ENCODE data around the gene TSEN34. TPM values are rescaled to one million over a fixed set of nuclear protein-coding genes. Genes with fewer than 3 reads are reported as not detected.
"Not testable (repeated sequence)": the region's sequence is repeated elsewhere in the genome, so short reads cannot be mapped to it uniquely, and the experiment has no call there.

Gene TSEN34
- polyA plus RNA-seq, 4 donors, result 36.2 to 67.5 (median 45.0) TPM

- no peak for DNase-seq (ENCODE audit: low read depth in 4 of 4, low spot score in 3 of 4)
These were observed 38.0 kb downstream of the TSEN34 start for GRCh38 chr19:54229146-54229545.

GRCh38 chr19:54230031-54230430 lies 38.9 kb downstream of the TSEN34 start:
- DNase-seq (ENCODE audit: low read depth in 4 of 4, low spot score in 3 of 4), result no peak

GRCh38 chr19:54231077-54231931 lies 40.2 kb downstream of the TSEN34 start:
- DNase-seq (ENCODE audit: low read depth in 4 of 4, low spot score in 3 of 4), result peak in 3 of 4 donors; percentile 36 to 58 (median 54)

GRCh38 chr19:54233941-54234340 lies 42.8 kb downstream of the TSEN34 start:
- DNase-seq (ENCODE audit: low read depth in 4 of 4, low spot score in 3 of 4), result no peak

- not testable (repeated sequence) for DNase-seq (ENCODE audit: low read depth in 4 of 4, low spot score in 3 of 4)
These were observed 48.6 kb downstream of the TSEN34 start for GRCh38 chr19:54239491-54240371.

- DNase-seq (ENCODE audit: low read depth in 4 of 4, low spot score in 3 of 4), result not testable (repeated sequence)
These were observed 49.5 kb downstream of the TSEN34 start for GRCh38 chr19:54240372-54241336.

- DNase-seq (ENCODE audit: low read depth in 4 of 4, low spot score in 3 of 4), result not testable (repeated sequence)
These were observed 51.1 kb downstream of the TSEN34 start for GRCh38 chr19:54242234-54242633.

GRCh38 chr19:54242646-54243045 lies 51.5 kb downstream of the TSEN34 start, which contains the start of gene LILRA6:
Gene LILRA6 (minus strand): TSS chr19:54242790.
- not testable (repeated sequence) for DNase-seq (ENCODE audit: low read depth in 4 of 4, low spot score in 3 of 4)

- DNase-seq (ENCODE audit: low read depth in 4 of 4, low spot score in 3 of 4), result not testable (repeated sequence)
These were observed 52.7 kb downstream of the TSEN34 start for GRCh38 chr19:54243809-54244208.

Other genes starting within 250 kb of the TSEN34 start
- under 1 TPM; 0.15 to 0.50 (median 0.24) TPM for gene CACNG8, start 228.4 kb upstream of the TSEN34 start, polyA plus RNA-seq (ENCODE audit: insufficient read length in 4 of 4)
- 1 to 10 TPM in 1 of 4 donors, under 1 TPM in 3; 0.42 to 1.3 (median 0.85) TPM for gene CACNG6, start 199.7 kb upstream of the TSEN34 start, polyA plus RNA-seq (ENCODE audit: insufficient read length in 4 of 4)
- under 1 TPM in 1 of 4 donors, not detected in 3; 0.22 TPM for gene VSTM1, start 127.4 kb upstream of the TSEN34 start, polyA plus RNA-seq (ENCODE audit: insufficient read length in 4 of 4)
- under 1 TPM in 1 of 4 donors, not detected in 3; 0.21 TPM for gene TARM1, start 109.9 kb upstream of the TSEN34 start, polyA plus RNA-seq (ENCODE audit: insufficient read length in 4 of 4)
- gene OSCAR, start 90.5 kb upstream of the TSEN34 start, polyA plus RNA-seq (ENCODE audit: insufficient read length in 4 of 4), result under 1 TPM; 0.14 to 0.50 (median 0.24) TPM
- 100 to 1,000 TPM in 2 of 4 donors, 10 to 100 TPM in 2; 84.0 to 157 (median 96.2) TPM for gene NDUFA3, start 88.5 kb upstream of the TSEN34 start, polyA plus RNA-seq (ENCODE audit: insufficient read length in 4 of 4)
- gene TFPT, start 75.7 kb upstream of the TSEN34 start, polyA plus RNA-seq (ENCODE audit: insufficient read length in 4 of 4), result 10 to 100 TPM; 11.2 to 20.8 (median 12.7) TPM
- gene PRPF31, start 75.6 kb upstream of the TSEN34 start, polyA plus RNA-seq (ENCODE audit: insufficient read length in 4 of 4), result 10 to 100 TPM; 50.8 to 72.9 (median 68.7) TPM
- 10 to 100 TPM; 58.9 to 75.7 (median 74.0) TPM for gene CNOT3, start 53.5 kb upstream of the TSEN34 start, polyA plus RNA-seq (ENCODE audit: insufficient read length in 4 of 4)
- 10 to 100 TPM in 1 of 4 donors, 1 to 10 TPM in 3; 7.6 to 10.1 (median 8.6) TPM for gene LENG1, start 31.6 kb upstream of the TSEN34 start, polyA plus RNA-seq (ENCODE audit: insufficient read length in 4 of 4)
- 10 to 100 TPM in 3 of 4 donors, 1 to 10 TPM in 1; 3.8 to 50.3 (median 32.4) TPM for gene TMC4, start 18.1 kb upstream of the TSEN34 start, polyA plus RNA-seq (ENCODE audit: insufficient read length in 4 of 4)
- 10 to 100 TPM; 51.8 to 86.8 (median 58.9) TPM for gene MBOAT7, start 1.7 kb upstream of the TSEN34 start, polyA plus RNA-seq (ENCODE audit: insufficient read length in 4 of 4)
- gene RPS9, start 9.6 kb downstream of the TSEN34 start, polyA plus RNA-seq (ENCODE audit: insufficient read length in 4 of 4), result 1,000 to 10,000 TPM; 1,290 to 1,562 (median 1,510) TPM
- 1 to 10 TPM in 3 of 4 donors, under 1 TPM in 1; 0.40 to 1.8 (median 1.7) TPM for gene LILRB3, start 31.7 kb downstream of the TSEN34 start, polyA plus RNA-seq (ENCODE audit: insufficient read length in 4 of 4)
- gene LILRA6, start 51.5 kb downstream of the TSEN34 start, polyA plus RNA-seq (ENCODE audit: insufficient read length in 4 of 4), result 1 to 10 TPM in 1 of 4 donors, under 1 TPM in 3; 0.63 to 1.1 (median 0.89) TPM
- gene LILRB5, start 66.0 kb downstream of the TSEN34 start, polyA plus RNA-seq (ENCODE audit: insufficient read length in 4 of 4), result 10 to 100 TPM in 1 of 4 donors, 1 to 10 TPM in 3; 2.4 to 10.9 (median 2.8) TPM
- gene LILRB2, start 89.8 kb downstream of the TSEN34 start, polyA plus RNA-seq (ENCODE audit: insufficient read length in 4 of 4), result 1 to 10 TPM in 3 of 4 donors, under 1 TPM in 1; 0.80 to 1.9 (median 1.3) TPM
- under 1 TPM; 0.37 to 0.93 (median 0.73) TPM for gene LILRA5, start 121.9 kb downstream of the TSEN34 start, polyA plus RNA-seq (ENCODE audit: insufficient read length in 4 of 4)
- gene LILRA4, start 147.9 kb downstream of the TSEN34 start, polyA plus RNA-seq (ENCODE audit: insufficient read length in 4 of 4), result under 1 TPM in 3 of 4 donors, not detected in 1; 0.09 to 0.23 (median 0.16) TPM
- 10 to 100 TPM in 1 of 4 donors, 1 to 10 TPM in 3; 3.2 to 10.6 (median 5.1) TPM for gene LAIR1, start 173.6 kb downstream of the TSEN34 start, polyA plus RNA-seq (ENCODE audit: insufficient read length in 4 of 4)
- gene TTYH1, start 224.2 kb downstream of the TSEN34 start, polyA plus RNA-seq (ENCODE audit: insufficient read length in 4 of 4), result 10 to 100 TPM in 1 of 4 donors, 1 to 10 TPM in 3; 2.1 to 12.1 (median 8.7) TPM